GM19328 (cell line): ENCODE data around the gene BICD2.

ENCODE experiments used
- ATAC-seq: cut with Tn5 transposase; IDR thresholded peaks from one replicate; pipeline ENCODE4 v1.9.1; 2021; ENCODE audit warnings: mild to moderate bottlenecking, moderate library complexity; ENCODE audit not compliant: unreplicated experiment

The BICD2 gene

GRCh38 chr9:92728831-92729734, 35.5 kb downstream of the BICD2 start:
- peak; percentile 73 for ATAC-seq

DNA sequence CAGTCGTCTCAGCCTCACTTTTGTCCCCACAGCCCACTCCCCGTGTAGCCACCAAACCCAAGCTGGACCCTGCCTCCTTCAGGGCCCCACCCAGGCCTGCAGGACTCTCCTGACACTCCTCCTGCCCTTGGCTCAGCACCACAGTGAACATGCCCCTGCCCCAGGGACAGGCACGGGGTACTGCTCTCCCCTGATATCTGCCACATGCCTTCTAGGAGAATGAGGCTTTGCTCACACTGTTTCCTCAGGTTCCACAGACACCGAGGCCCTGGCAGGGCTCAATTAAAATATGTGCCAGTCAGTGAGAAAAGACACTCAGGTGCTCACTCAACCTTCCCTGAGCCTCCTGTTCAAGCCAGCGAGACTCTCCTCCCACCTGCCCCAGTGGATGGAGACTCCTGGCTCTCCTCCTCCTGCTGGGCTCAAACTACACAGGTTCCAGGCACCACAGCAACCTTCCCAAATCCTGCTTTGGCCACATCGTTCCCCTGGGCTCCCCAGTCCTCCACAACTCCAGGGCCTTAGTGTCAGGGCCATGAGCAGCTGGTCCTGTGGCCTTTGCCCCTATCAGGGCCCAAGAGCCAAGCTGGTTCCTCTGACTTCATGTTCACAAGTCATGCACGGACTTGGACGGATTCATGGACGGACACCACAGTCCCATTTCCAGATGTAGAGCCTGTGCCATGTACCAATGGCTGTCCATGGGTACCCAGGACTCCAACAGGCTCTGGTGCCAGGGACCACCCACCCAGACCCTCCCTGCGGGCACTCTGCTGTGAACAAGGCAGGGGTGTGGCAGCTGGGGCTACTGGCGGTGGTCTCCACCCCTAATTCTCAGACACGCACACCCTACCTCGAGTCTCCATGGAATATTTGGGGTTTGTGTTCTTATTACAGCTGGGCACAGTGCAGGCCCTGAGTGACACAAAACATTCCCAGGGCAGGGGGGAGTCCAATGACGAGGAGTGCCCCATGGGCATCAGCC, 36.6 kb downstream of the BICD2 start:
- ATAC-seq: no peak

GRCh38 chr9:92726971-92727715, 37.5 kb downstream of the BICD2 start:
- ATAC-seq: no peak

DNA sequence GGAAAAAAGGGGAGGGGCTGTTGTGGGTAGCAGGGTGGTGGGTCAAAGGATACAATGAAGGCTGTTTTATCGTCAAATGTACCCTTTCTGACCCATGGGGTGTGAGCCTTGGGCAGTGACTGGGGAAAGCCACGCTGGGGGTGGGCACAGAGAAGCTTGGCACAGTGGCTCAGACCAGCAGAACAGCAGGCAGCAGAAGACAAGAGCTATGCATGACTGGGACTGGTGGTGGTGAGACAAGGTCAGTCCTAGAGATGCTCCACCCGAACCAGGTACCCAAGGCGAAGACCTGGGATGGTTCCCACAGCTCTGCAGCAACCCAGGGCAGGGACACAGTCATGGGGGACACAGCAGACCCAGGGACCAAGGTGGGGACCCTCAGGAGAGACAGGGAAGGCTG, 38.3 kb downstream of the BICD2 start:
- no peak for ATAC-seq

GRCh38 chr9:92725766-92726165, 38.9 kb downstream of the BICD2 start:
- ATAC-seq: no peak

DNA sequence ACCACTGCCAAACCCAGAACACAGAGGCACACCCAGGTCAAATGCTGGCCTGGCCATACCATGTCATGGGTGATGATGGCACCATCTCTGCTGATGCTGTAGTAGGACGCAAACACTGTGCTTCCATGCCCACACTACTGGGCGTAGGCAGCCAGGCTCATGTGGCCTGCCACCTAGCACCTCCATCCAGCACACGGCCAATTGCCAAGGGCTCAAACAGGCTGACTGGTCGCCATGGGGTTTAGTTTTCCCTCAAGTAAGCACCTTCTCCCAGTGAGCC, 39.4 kb downstream of the BICD2 start:
- no peak for ATAC-seq

- no peak for ATAC-seq
Measured at GRCh38 chr9:92724528-92725265, 39.9 kb downstream of the BICD2 start.

GRCh38 chr9:92723801-92724323, 40.8 kb downstream of the BICD2 start:
- ATAC-seq: no peak

GRCh38 chr9:92723299-92723625, 41.4 kb downstream of the BICD2 start:
- ATAC-seq: no peak

GRCh38 chr9:92722386-92723298, 42.0 kb downstream of the BICD2 start:
- ATAC-seq: no peak

GRCh38 chr9:92721548-92721947, 43.1 kb downstream of the BICD2 start:
- ATAC-seq: no peak

- no peak for ATAC-seq
Measured at GRCh38 chr9:92720807-92721535, 43.7 kb downstream of the BICD2 start.

- no peak for ATAC-seq
Measured at GRCh38 chr9:92720209-92720765, 44.3 kb downstream of the BICD2 start.

GRCh38 chr9:92719028-92719647, 45.5 kb downstream of the BICD2 start:
- ATAC-seq: no peak

DNA sequence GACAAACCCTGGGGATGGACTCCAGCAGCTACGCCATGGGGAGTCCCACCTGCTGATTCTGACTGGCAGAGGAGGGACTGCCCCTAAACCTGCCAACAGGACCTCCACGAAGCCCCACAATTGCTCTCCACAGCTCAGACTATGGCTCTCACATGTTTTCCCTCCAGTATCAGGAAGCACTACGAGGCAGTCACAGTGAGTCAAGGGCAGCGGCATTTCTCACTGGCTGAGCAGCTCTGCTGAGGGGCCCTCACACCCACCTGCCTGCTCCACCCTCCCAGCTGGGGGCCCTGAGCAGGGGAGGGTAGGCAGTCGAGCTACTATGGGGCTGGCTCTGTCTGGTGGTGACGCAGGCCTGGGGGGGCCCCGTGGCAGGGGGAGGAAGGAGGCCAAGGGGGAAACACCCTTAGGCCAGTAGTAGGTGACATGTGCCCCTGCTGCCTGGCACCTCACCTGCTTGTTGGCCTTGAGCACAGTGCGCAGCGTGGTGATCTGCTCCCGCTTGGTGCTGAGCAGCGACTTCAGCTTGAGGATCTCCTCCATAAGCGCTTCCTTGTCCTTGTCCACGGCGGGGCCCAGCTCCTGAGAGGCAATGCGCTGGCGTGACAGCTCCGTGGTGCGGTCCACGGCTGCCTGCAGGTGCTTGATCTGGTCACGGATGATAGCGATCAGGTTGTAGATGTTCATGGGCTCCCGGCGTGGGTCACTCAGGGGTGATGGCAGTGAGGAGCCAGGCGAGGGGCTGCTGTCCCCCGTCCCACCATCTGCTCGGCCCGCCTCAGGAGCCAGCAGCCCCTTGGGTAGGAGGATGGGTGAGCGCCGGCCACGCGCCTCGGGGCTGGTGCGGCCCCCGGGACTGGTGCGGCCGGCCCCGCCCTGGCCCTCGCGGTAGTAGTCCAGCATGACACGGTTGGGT, 46.3 kb downstream of the BICD2 start:
- no peak for ATAC-seq

DNA sequence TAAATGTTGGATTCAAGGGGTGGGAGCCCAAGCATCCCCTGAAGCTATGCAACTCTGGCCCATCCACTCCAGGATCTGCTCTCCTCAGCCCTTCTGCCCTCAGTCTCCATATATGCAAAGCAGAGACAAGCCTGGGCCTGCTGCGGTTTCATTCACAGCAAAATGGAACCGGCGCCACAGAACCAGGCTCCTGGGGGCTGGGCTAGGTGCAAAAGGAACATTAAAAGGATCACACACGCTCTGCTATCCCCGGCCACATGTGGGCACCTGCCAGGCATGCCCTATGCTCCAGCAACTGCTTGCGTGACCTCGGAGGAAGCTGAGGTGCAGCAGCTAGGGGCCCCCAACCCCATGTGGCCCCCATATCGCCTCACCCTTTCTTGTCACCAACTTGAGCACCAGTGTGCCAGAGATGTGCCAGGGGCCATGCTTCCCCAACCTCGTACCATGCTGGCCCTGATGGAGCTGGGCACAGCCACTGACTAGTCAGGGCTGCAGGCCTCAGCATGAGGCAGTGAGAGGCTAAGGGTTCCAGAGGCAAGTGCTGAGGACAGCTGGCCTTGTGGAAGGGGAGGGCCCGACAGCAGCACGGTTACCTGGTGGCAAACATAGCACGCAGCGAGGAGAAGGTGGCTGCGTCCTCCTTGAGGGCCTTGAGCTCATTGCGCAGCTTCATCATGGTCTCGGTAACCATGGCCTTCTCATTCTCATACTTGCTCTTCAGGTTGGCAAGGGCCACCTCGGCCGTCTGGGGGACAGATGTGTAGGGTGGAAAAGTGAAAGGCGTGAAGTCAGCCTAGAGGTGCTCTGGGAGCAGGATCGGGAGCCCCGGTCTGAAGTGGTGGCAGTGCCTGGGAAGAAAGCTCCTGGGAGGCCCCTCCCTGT, 47.2 kb downstream of the BICD2 start:
- no peak for ATAC-seq
